ENCODE measurements around the gene CDH13.
A peak's percentile ranks its signal among the peaks of the same experiment; 100 is the strongest.

DNA sequence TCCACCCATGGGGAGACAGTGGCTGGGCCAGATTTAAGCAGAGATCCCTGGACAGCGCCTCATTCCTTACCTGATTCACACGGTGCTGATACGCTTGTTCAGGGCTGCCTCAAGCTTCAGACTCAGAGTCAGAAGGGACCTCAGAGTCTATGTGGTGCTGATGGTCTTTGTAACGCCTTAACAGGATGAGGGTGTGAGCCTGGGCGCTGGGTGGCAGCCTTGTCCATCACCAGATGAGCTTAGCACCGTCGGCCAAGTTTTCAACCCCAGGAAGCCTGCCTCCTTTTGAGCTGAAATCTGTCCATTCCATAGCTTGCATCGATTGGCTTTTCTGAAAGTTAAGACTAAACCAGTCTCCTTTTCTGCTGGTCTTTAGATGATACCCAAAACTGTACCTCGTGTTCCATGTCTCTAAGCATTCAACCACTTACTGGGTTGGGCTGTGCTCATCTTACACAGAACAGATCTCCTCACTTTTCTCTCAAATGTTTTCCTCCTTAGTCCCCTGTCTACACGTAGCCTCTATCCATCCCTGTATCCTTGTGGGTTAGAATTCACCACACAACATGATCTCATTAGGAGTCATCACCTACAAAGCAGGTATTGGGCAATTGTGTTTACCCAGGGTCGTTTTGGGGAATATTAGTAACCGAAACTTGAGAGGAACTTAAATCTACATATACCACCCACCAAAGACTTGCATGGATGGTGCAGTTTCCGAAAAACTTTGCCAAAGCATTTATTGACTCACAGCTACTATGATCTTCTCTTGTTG, 573.4 kb downstream of the CDH13 start:
- TF ChIP-seq, protein P1, sequence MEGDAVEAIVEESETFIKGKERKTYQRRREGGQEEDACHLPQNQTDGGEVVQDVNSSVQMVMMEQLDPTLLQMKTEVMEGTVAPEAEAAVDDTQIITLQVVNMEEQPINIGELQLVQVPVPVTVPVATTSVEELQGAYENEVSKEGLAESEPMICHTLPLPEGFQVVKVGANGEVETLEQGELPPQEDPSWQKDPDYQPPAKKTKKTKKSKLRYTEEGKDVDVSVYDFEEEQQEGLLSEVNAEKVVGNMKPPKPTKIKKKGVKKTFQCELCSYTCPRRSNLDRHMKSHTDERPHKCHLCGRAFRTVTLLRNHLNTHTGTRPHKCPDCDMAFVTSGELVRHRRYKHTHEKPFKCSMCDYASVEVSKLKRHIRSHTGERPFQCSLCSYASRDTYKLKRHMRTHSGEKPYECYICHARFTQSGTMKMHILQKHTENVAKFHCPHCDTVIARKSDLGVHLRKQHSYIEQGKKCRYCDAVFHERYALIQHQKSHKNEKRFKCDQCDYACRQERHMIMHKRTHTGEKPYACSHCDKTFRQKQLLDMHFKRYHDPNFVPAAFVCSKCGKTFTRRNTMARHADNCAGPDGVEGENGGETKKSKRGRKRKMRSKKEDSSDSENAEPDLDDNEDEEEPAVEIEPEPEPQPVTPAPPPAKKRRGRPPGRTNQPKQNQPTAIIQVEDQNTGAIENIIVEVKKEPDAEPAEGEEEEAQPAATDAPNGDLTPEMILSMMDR (IDR thresholded peaks at IDR 0.05; ENCODE audit: control extremely low read depth in 1 of 3, insufficient read depth in 1 of 3, low read depth in 1 of 3, low read length in 3 of 3), result peak in 2 of 3 experiments; percentile 11 to 28; a peak in 1 of 4 replicates
- TF ChIP-seq, protein P2, sequence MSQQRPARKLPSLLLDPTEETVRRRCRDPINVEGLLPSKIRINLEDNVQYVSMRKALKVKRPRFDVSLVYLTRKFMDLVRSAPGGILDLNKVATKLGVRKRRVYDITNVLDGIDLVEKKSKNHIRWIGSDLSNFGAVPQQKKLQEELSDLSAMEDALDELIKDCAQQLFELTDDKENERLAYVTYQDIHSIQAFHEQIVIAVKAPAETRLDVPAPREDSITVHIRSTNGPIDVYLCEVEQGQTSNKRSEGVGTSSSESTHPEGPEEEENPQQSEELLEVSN (IDR thresholded peaks at IDR 0.05), result no peak
- TF ChIP-seq EGR1 (IDR thresholded peaks at IDR 0.05; ENCODE audit: borderline replicate concordance, low read depth, low read length) (no peak), POLR2A (IDR thresholded peaks at IDR 0.05; ENCODE audit: control extremely low read depth in 1 of 2, low read depth in 2 of 2, low read length in 2 of 2) (no peak), NANOG (IDR thresholded peaks at IDR 0.05; ENCODE audit: insufficient read depth, low read depth, low read length, poor library complexity, severe bottlenecking) (no peak), JUND (IDR thresholded peaks at IDR 0.05; ENCODE audit: low read length) (no peak), EZH2 (IDR thresholded peaks at IDR 0.05; ENCODE audit: low read depth, low read length, severe bottlenecking) (no peak), KDM1A (IDR thresholded peaks at IDR 0.05; ENCODE audit: borderline replicate concordance, low read length) (no peak), SIN3A (conservative IDR thresholded peaks at IDR 0.05 in 1 of 2, IDR thresholded peaks at IDR 0.05 in 1 of 2; ENCODE audit: low read depth in 1 of 2, low read length in 2 of 2) (no peak), CHD2 (IDR thresholded peaks at IDR 0.05; ENCODE audit: low read length) (no peak), TCF12 (IDR thresholded peaks at IDR 0.05; ENCODE audit: low read depth, low read length) (no peak)
